ENCODE results near the gene PGLYRP4.

- no peak for TF ChIP-seq CTCF (conservative IDR thresholded peaks at IDR 0.05; ENCODE audit: low read depth, low read length)
- no peak for TF ChIP-seq POLR2A (IDR thresholded peaks at IDR 0.05; ENCODE audit: low read depth, low read length)
- no peak for TF ChIP-seq ELK1 (IDR thresholded peaks at IDR 0.05; ENCODE audit: borderline replicate concordance, low read depth, low read length)
- TF ChIP-seq USF2 (IDR thresholded peaks at IDR 0.05; ENCODE audit: low read depth, low read length), result no peak
- TF ChIP-seq SMC3 (IDR thresholded peaks at IDR 0.05; ENCODE audit: low read depth, low read length), result no peak
- TF ChIP-seq RAD21 (IDR thresholded peaks at IDR 0.05; ENCODE audit: low read length), result no peak
- no peak for TF ChIP-seq BHLHE40 (IDR thresholded peaks at IDR 0.05; ENCODE audit: low read depth, low read length)
- TF ChIP-seq MAFK (IDR thresholded peaks at IDR 0.05; ENCODE audit: low read depth, low read length), result no peak
- no peak for TF ChIP-seq MAZ (IDR thresholded peaks at IDR 0.05; ENCODE audit: borderline replicate concordance, low read depth, low read length)
- no peak for TF ChIP-seq MXI1 (IDR thresholded peaks at IDR 0.05; ENCODE audit: borderline replicate concordance, low read depth, low read length)
- no peak for TF ChIP-seq FOS (IDR thresholded peaks at IDR 0.05; ENCODE audit: low read depth, low read length)
- no peak for TF ChIP-seq CEBPB (IDR thresholded peaks at IDR 0.05; ENCODE audit: low read depth, low read length)
- no peak for TF ChIP-seq CHD1 (IDR thresholded peaks at IDR 0.05; ENCODE audit: low read depth, low read length)
Measured at GRCh38 chr1:153397051-153397923, 48.6 kb upstream of the PGLYRP4 start.
